Ascending aorta (tissue), 2 donors: ENCODE data around the gene IFITM1. TPM values are rescaled to one million over a fixed set of nuclear protein-coding genes. Genes with fewer than 3 reads are reported as not detected.
A peak's percentile ranks its signal among the peaks of the same experiment; 100 is the strongest.

ENCODE experiments used
- DNase-seq, 2 donors: peaks; one replicate each; pipeline ENCODE4 v3.0.0-alpha.2; 2019; ENCODE audit warnings: low spot score in 2 of 2
- H3K27ac ChIP-seq, 2 donors: fragments of 200-600 bp; sonication (generic); one replicate each; pipeline ENCODE4 v1.5.1; 2016 to 2017; ENCODE audit warnings: mild to moderate bottlenecking in 1 of 2
- H3K27me3 ChIP-seq: fragments of 200-600 bp; sonication (generic); one replicate; pipeline ENCODE4 v1.5.1; 2017
- H3K36me3 ChIP-seq, 2 donors: fragments of 200-600 bp; sonication (generic); one replicate each; pipeline ENCODE4 v1.5.1; 2016
- H3K4me1 ChIP-seq, 2 donors: fragments of 200-600 bp; sonication (generic); one replicate each; pipeline ENCODE4 v1.5.1; 2016 to 2017; ENCODE audit warnings: mild to moderate bottlenecking in 1 of 2
- H3K4me3 ChIP-seq, 2 donors: fragments of 200-600 bp; sonication (generic); one replicate each; pipeline ENCODE4 v1.5.1; 2016 to 2017; ENCODE audit warnings: mild to moderate bottlenecking in 1 of 2
- H3K9me3 ChIP-seq, 2 donors: fragments of 200-600 bp; sonication (generic); one replicate each; pipeline ENCODE4 v1.5.1; 2016
- intact Hi-C: fragments of 100-400 bp; cut with DNase I; formaldehyde crosslinking; loops from one replicate; pipeline ENCODE4 v1.15.1; 2023
- total RNA-seq: library from RNA; depleted of rRNA; stranded (reverse); fragments of >200 nt; gene quantifications from one replicate; pipeline ENCODE4 v1.1.0, GENCODE V29; 2016
- TF ChIP-seq, protein P1 (sequence below), 3 experiments: fragments of 200-600 bp in 2 of 3; fragments of 450-650 bp in 1 of 3; sonication (generic) in 2 of 3; IDR thresholded peaks; one replicate each; pipeline ENCODE4 v1.5.1; 2016 to 2019; ENCODE audit warnings: antibody characterized with exemption in 3 of 3, mild to moderate bottlenecking in 1 of 3, moderate library complexity in 1 of 3

IFITM1 gene
- total RNA-seq, 1 donor from 2014 or later: 650 TPM

DNA sequence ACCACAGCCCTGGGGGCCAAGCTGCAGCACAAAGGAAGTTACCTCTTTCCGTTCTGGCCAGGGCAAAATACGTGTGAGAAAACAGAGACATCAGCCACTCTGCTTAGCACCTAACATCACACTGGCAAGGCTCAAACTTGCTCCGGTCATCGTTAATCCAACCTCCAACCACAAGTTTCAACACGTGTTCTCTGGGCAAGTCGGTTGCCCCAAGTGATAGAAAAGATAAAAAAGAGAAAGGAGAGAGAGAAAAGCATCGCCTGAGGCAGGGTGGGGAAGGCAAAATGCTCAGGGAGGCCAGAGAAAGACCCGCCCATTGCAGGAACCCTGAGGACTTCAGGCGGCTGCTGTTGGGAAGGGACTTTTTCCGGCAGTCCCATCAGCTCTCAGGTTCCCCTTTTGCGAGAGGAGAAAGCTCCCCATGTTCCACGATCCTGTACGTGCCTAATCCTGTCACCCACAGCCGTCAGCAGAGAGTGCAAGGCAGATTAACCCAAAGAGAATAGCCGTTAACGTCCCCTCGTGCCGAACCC is 36.9 kb downstream of the IFITM1 start:
- TF ChIP-seq, protein P1, sequence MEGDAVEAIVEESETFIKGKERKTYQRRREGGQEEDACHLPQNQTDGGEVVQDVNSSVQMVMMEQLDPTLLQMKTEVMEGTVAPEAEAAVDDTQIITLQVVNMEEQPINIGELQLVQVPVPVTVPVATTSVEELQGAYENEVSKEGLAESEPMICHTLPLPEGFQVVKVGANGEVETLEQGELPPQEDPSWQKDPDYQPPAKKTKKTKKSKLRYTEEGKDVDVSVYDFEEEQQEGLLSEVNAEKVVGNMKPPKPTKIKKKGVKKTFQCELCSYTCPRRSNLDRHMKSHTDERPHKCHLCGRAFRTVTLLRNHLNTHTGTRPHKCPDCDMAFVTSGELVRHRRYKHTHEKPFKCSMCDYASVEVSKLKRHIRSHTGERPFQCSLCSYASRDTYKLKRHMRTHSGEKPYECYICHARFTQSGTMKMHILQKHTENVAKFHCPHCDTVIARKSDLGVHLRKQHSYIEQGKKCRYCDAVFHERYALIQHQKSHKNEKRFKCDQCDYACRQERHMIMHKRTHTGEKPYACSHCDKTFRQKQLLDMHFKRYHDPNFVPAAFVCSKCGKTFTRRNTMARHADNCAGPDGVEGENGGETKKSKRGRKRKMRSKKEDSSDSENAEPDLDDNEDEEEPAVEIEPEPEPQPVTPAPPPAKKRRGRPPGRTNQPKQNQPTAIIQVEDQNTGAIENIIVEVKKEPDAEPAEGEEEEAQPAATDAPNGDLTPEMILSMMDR (IDR thresholded peaks at IDR 0.05): no peak
- H3K27me3 ChIP-seq: no peaks in the 10 kb centered on the region
- no peak for DNase-seq
- H3K9me3 ChIP-seq: no peaks in the 10 kb centered on the region
- intact Hi-C loops: no loop called here
- H3K4me1 ChIP-seq: peaks cover 26 to 27% of the 10 kb centered on the region in 2 donors
- H3K4me3 ChIP-seq: no peak overlapping the region
- H3K27ac ChIP-seq: no peak overlapping the region
- no peaks in the 10 kb centered on the region for H3K36me3 ChIP-seq

DNA sequence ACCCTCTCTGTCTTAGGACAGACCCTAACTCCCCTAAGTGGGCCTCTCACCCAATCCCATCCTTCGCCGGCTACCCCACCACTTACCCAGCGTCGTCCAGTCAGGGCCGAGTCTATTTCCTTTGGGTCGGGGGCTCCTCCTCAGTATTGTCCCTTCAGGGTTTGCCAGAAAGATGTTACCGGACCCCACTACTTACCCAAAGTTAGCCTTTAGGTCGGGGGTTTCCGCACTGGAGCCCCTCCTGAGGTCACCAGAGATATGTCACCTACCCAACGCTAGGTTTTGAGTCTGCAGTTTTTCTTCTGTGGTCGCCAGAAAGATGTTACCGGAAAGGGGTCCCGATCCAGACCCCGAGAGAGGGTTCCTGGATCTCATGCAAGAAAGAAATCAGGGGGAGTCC is 37.6 kb downstream of the IFITM1 start:
- TF ChIP-seq, protein P1 (IDR thresholded peaks at IDR 0.05): no peak
- Histone ChIP-seq H3K4me3 (no peak overlapping the region), H3K27ac (no peak overlapping the region), H3K36me3 (no peaks in the 10 kb centered on the region), H3K27me3 (no peaks in the 10 kb centered on the region), H3K9me3 (no peaks in the 10 kb centered on the region), H3K4me1 (peaks cover 26 to 27% of the 10 kb centered on the region in 2 donors)
- no peak for DNase-seq
- intact Hi-C loops: no loop called here

DNA sequence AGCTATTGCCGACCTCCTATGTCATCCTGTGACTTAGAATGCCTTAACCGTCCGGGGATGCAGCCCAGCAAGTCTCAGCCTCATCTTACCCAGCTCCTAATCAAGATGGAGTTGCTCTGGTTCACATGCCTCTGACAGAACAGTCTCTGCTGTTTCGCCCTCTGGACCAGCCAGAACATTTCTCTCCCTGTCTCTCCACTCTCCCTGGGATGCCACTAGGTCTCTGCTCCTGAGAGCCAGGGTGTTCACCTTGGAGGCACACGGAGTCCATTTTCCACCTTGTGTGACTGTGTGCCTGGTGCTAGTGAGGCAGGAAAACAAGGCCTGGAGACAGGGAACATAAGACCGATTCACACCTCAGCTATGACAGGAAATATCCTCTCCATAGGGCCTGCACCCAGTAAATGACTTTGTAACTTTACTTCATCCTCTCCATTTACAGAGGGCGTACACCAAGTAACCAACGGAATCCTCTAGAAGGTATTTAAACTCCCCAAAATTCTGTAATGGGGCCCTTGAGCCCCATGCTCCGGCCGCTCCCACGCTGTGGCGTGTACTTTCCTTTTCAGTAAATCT is 38.7 kb downstream of the IFITM1 start:
- Histone ChIP-seq H3K9me3 (no peaks in the 10 kb centered on the region), H3K4me3 (no peak overlapping the region), H3K27me3 (no peaks in the 10 kb centered on the region), H3K27ac (peak overlapping the region; percentile 92 to 98), H3K36me3 (no peaks in the 10 kb centered on the region), H3K4me1 (peaks cover 26 to 27% of the 10 kb centered on the region in 2 donors)
- TF ChIP-seq, protein P1 (IDR thresholded peaks at IDR 0.05): no peak
- DNase-seq: no peak
- intact Hi-C loops: loop anchor here (1.0 to 2.0 kb wide), 2 partner anchors 25 to 116 kb away; partner anchors contain the start of genes PSMD13 and SIRT3

DNA sequence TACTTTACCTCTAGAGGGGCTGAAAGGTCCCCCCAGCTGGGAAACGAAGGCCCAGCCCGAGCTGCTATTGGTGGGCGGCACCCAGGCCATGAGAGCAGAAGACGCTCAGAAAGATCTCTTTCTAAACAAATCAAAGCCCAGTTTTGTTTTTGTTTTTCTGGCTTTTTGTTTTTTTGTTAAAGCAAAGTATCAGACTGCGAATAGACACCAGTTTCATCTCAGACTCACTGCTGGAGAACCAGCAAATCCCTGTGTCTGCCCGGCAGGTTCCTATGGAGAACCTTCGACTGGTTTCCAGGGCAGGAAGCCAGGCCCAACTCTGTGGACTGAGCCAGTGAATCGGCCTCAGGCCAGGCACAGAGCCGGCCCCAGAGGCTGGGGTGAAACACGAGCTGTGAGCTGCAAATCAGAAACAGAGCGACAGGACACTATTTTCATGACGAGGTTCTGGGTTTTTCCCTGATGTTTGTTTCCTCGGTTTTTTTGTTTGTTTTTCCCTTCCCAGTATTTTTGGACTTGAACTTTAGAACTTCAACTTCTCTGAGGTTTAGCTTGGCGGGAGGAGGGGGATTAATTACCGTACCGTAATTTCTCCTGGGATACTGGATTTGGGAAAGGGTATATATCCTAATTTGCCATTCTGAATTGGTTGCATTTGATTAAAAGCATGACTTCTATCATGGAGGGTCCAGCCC is 39.5 kb downstream of the IFITM1 start:
- intact Hi-C loops: loop anchor here (1.0 to 2.0 kb wide), 2 partner anchors 26 to 117 kb away; partner anchors contain the start of genes PSMD13 and SIRT3
- Histone ChIP-seq H3K27me3 (no peaks in the 10 kb centered on the region), H3K36me3 (no peaks in the 10 kb centered on the region), H3K4me3 (peak overlapping the region in 1 of 2 donors; percentile 19), H3K27ac (peak overlapping the region; percentile 92 to 98), H3K4me1 (peaks cover 26 to 27% of the 10 kb centered on the region in 2 donors), H3K9me3 (no peaks in the 10 kb centered on the region)
- TF ChIP-seq, protein P1 (IDR thresholded peaks at IDR 0.05): no peak
- peak; percentile 62 to 93 for DNase-seq

DNA sequence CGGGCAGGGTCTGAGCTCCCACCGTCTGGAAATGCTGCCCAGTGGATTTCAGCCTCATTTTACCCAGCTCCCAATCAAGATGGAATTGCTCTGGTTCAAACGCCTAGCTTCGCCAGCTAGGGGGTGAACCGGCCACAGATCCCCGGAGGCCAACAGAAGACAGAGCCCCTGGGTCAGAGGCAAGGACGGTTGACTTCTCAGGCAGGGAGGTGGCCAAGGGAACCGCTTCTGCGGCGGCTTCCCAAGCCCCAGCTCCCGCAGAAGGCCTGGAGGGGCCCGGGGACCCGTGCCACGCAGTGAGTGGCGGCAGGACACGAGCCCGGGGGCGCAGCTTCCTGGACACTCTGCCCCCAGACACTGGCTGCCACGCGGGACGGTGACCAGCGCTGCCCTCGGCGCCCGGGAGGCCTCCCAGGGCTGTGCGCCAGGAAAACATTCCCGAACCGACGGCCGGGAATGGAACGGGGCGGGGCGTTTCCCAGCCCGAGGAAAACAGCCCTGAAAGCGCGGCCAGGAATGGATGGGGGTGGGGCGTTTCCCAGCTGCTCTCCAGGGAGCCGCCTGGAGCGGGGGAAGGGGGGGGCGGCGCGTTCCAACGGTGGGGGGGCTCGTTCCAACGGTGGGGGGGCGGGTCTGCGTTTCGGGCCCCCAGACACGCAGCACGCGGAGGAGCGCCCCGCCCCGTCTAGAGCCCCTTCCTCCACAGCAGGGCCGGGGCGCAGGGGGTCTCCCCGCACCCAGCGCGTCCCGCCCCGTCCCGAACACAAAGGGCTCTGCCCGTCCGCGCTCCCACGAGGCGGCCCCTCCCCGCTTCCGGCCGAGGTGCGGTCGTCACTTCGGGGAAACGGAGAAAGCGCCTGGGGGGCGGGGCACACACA is 42.0 kb downstream of the IFITM1 start:
- peak overlapping the region; percentile 38 to 54 for H3K4me3 ChIP-seq
- no peaks in the 10 kb centered on the region for H3K27me3 ChIP-seq
- H3K9me3 ChIP-seq: no peaks in the 10 kb centered on the region
- peaks cover 26 to 31% of the 10 kb centered on the region in 2 donors for H3K4me1 ChIP-seq
- intact Hi-C loops: loop anchor here (1.0 to 5.0 kb wide), 6 partner anchors 32 to 151 kb away; partner anchors contain the start of genes BET1L, IFITM3, RIC8A and RNH1
- DNase-seq: peak; percentile 79 to 96
- peak overlapping the region; percentile 92 to 98 for H3K27ac ChIP-seq
- no peaks in the 10 kb centered on the region for H3K36me3 ChIP-seq
- TF ChIP-seq, protein P1 (IDR thresholded peaks at IDR 0.05): no peak
